Stimulated activated CD8-positive, alpha-beta memory T cell treated with anti-CD3 and anti-CD28 coated beads, Interleukin-7, amount 100 ng/mL, for 24 hours (primary cell): ENCODE results near the gene VSTM2B.

Experiments used
- DNase-seq: peaks from one replicate; pipeline ENCODE4 v3.0.0-alpha.2; 2020; ENCODE audit warnings: low read depth

VSTM2B gene

GRCh38 chr19:29515706-29516357 is 10.0 kb upstream of the VSTM2B start:
- DNase-seq = no peak

- no peak for DNase-seq
Measured at GRCh38 chr19:29516358-29516725, 9.5 kb upstream of the VSTM2B start.

- no peak for DNase-seq
Measured at GRCh38 chr19:29516821-29517395, 8.9 kb upstream of the VSTM2B start.

- no peak for DNase-seq
Measured at GRCh38 chr19:29517412-29517811, 8.4 kb upstream of the VSTM2B start.

- no peak for DNase-seq
Measured at GRCh38 chr19:29517946-29518345, 7.8 kb upstream of the VSTM2B start.

GRCh38 chr19:29519146-29519545 is 6.6 kb upstream of the VSTM2B start:
- DNase-seq = no peak

GRCh38 chr19:29519931-29520330 is 5.9 kb upstream of the VSTM2B start:
- DNase-seq = no peak

- no peak for DNase-seq
Measured at GRCh38 chr19:29520390-29520789, 5.4 kb upstream of the VSTM2B start.

- no peak for DNase-seq
Measured at GRCh38 chr19:29521291-29522075, 4.3 kb upstream of the VSTM2B start.

GRCh38 chr19:29523568-29523967 is 2.2 kb upstream of the VSTM2B start:
- DNase-seq = no peak

GRCh38 chr19:29524201-29524911 is 1.4 kb upstream of the VSTM2B start:
- DNase-seq = no peak

- no peak for DNase-seq
Measured at GRCh38 chr19:29524912-29525831, 622 bp upstream of the VSTM2B start.

- no peak for DNase-seq
Measured at GRCh38 chr19:29526730-29527499, 1.1 kb downstream of the VSTM2B start.

GRCh38 chr19:29527500-29528328 is 1.9 kb downstream of the VSTM2B start:
- no peak for DNase-seq

- DNase-seq = peak; percentile 38
Measured at GRCh38 chr19:29528350-29528945, 2.7 kb downstream of the VSTM2B start.

GRCh38 chr19:29528946-29529645 is 3.3 kb downstream of the VSTM2B start:
- DNase-seq = no peak

- no peak for DNase-seq
Measured at GRCh38 chr19:29529646-29530539, 4.1 kb downstream of the VSTM2B start.
